NCI-H510A (cell line): Measurements from ENCODE around the gene NAA10.

Experiments
- DNase-seq: peaks from one replicate; lab custom pipeline; 2025; lab: John Stamatoyannopoulos, UW

NAA10 gene

DNA sequence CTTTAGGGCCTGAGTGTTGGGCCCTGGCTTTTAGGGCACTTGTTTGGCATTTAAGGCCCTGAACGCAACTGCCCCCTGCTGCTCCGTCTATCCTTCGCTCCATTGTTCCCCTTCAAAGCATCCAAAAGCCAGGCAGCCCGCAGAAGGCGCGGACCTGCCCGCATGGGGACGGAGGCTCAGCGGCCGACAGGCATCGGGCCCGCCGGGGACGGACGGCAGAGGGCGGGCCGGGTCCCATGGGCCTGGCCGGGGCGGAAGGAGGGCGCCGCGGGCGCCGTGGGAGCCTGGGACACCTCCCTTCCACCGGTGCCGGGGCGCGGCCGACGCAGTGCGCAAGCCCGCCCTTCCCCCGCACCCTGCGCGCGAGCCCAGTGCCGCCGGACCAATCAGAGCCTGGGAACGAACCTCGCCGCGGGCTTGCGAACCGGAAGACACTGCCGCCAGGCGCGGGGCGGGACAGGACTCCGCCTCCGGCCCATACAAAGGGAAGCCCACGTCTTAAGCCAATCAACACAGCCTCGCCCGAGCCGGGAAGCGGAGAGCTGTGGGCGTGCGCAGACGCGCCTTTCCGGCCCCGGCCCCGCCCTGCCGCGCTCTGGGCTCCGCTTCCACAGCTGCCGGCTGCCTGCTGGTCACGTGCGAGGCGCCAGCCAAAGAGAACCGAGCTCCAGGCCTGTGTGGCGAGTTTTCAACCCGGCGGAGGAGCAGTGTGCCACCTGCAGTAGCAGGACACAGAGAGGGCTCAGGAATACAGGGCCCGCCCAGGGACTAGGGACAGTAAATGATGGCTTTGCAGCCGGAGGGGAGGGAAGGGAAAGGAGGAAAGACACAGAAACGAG lies 6.7 kb downstream of the NAA10 start:
- peak; percentile 94 for DNase-seq

DNA sequence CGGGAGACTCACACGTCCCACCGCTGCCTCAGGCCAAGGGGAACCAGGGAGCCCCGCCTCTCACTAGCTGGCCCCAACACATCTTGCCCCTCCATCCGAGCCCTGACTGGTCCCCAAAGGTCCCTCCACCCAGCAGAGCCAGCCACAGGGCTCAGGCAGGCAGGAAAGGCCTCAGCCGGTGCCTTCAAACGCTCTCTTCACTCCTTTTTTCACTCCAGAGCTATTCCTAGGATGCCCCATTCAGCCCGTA lies 7.2 kb downstream of the NAA10 start:
- DNase-seq, result no peak

DNA sequence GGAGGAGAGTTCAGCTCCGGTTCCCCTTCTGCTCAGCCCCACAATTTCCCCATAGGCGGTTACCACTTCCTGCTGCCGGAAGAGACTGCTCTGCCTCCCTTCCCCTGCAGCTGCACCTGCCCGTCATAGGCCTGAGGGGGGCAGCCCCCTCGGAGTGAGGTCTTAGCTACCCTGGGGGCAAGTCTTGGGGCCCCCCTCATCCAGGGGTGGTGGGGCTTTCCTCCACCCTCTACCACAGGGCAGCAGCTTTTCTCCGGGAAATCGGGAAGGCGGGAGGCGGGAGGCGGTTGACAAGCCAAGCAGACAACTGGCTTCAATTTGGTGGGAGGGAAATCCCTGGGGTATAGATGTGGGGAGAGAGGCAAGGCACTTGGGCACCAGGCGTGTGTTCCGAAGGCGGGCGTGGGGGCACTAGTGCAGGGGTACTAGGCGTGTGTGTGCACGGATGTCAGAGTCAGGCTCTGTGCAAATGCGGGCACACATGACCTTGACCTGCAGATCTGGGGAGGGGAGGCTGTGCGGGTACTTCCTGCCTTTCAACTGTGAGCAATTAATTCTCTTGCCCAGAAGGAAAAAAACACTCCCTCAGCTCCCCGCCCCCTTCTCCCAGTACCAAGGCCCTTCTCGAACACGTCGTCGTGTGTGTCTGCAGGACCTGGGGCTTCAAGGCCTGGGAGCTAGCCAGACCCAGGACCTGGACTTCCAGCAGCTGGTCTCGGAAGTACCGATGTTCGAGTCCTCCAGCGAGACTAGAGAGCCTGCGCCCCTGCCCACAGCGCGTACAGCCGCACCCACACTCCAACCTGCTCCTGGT lies 7.8 kb downstream of the NAA10 start:
- no peak for DNase-seq

DNA sequence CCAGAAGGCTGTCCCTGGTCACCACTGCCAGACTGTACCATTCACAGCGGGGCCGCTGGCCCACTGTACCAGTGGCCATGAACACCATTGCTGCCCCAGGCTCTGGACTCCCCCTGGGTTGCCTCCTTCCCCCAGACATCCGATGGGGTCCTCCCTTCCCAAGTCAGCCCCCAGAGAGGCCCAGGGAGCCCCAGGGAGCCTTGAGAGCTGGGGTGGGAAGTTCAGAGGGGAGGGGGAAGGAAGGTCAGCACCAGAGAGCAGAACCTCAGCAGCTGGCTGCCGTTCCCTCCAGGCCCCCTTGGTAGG lies 8.3 kb downstream of the NAA10 start:
- no peak for DNase-seq

DNA sequence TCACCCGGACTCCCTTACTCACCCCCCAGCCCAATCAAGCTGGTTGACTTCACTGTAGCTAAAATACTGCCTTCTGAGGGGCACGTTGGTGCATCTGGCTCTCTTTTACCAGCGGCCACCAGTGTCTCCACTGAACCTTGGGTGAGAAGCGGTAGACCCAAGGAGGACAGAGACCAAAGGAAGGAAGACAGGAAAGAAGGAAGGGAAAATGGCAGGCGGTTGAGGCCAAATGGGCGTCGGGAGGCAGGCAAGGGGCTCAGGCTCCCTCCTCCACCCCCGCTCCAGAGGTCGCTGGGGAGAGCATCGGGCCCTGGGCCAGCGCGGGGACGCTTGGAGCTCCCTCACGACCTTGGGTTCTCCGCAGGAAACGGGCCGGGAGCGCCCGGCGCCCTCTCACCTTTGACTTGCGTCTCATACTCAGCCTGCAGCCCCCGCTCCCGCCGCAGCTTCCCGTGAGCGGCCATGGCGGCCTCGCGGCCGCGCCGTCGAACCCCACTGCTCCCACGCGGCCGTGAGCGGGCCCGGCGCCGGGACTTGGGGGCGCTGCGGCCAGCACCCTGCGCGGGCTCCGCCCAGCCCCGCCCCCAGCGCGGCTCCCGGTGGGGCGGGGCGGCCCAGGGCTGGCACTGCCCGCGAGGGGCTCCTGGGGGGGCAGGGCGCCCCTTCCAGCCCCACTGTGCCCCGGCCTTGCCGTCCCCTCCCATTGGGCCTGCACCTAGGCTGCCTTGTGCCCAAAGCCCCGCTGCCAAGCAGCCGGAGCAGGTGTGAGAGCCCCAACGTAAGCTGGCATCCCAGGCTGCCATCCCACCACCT lies 8.9 kb downstream of the NAA10 start, which contains the start of gene ARHGAP4:
ARHGAP4 (minus strand) TSS at position 526 of the 813 bp plus-strand sequence; CDS start at position 464, 62 bp downstream.
- no peak for DNase-seq

DNA sequence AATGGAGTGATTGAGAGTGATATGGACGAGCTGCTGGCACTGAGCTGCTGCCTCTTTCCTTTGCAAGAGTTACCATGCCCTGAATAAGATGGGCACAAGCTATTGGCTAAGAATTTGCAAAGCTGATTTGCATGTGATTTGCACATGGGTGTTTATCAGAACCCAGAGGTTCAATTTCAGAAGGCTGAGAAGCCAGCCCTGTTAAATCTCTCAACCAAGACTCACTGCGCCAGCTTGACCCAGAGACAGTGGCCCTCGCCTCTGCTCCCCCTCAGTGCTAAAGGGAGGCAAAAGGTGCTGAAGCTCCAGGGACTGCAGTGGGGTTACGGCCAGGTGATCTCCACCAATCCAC lies 9.5 kb downstream of the NAA10 start:
- no peak for DNase-seq

DNA sequence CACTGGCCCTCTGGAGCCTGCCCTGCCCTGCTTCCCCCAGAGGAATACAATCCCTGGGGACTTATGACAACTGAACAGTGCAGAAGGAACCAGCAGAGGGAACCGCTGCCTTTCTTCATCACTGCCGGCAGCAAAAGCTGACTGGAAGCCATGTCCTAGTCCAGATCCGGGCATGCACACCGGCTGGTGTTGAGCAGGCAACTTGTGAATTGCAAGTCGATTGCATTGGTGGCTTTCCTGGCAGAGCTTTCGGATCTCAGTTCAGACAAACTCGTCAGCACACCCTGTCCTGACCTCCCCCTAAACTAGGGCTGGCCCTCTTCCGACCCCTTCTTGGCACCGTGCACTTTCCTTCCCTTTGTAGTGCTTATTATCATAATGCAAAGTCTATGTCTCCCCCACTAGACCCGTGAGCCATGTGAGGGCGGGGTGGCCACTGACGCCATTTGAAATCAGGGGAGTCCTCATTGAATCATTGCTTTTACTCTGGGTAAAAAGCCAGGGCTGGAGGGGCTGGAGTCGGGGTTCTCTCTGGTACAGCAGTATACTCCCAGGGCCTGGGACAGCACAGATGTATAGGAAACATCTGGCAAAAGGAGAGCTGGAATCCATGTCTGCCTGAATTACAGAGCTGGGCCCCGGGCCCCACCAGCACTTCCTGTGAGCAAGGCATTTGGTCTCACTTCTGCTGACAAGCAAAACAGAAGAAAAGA lies 10.5 kb downstream of the NAA10 start:
- DNase-seq, result no peak

DNA sequence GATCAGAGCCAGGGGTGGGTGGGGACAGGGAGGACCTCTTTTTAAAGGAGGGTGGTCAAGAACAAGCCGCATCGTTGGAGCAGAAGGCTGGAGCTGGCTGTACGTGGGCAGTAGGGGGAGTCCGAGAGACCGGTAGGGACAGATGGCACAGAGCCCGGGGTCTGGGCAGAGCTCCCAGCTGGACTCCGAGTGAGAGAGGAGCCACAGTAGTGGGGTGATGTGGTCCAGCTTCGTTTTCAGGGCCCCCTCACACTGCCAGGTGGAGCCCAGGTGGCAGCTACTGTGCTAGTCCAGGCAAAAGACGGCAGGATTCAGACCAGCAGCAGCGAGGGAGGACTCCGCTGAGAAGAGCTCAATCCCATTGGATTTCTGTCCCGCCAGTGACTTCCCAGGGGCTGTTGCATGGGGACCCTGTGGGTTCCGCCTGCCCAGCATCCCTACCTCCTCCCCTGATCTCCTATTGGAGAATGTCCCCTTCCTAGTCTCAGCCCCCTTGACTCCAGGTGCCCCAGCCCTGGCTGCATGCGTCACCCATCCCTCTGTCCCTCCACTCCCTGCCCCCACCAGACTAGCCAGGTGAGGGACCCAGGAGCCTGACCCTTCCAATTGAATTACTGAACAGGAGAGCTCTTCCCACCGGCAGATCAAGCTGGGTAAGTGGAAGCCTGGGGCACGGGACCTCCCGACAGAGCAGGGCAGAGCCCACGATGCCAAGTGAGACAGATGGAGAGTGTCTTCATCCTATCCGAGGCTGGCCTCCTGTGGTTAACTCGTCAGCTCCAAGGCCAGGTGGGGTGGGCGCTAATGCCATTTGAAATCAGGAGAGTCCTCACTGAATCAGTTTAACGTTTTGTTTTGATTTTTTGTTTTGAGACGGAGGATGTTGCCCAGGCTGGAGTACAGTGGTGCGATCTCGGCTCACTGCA lies 11.6 kb downstream of the NAA10 start:
- DNase-seq, result no peak

DNA sequence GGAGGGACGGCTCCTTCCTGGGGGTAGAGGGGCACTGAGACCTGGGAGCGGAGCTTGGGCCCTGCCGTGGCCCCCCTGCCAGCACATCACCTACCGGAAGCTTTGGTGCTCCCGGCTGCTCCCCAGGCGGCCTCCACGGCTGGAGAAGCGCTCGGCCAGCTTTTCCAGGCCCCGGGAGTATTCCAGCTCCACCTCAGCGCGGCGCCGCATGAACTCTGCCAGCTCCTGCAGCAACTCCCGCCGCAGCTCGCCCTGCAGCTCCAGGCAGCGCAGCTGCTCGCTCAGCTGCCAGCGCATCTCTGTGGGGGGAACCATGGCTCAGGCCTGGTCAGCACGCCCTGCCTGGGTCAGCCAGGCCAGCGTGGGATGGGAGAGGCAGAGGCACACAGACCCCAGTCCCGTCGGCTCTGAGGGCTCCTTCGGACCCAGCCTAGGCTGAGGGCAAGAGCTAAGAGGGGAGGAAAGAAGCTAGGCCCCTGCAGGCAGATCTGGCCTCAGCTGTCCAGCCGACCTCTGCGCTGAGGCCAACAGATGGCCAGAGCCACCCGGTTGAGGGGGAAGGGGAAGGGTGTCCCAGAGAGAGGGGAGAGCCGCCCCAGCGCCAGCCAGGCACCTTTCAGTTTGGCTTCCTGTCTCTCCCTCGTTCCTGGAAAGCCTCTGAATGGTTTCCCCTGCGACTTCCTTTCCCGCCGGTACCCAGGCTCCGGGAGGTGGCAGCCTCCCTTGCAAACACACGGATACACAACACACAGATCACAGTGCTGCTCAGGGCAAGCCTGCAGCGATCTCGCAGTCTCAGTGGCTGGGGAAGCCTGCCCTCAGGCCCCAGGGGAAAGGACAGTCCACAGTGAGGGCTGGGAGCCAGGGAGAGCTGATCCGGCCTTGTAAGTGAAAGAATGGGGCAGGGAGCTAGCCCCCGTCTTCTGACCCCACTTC lies 13.1 kb downstream of the NAA10 start:
- no peak for DNase-seq

DNA sequence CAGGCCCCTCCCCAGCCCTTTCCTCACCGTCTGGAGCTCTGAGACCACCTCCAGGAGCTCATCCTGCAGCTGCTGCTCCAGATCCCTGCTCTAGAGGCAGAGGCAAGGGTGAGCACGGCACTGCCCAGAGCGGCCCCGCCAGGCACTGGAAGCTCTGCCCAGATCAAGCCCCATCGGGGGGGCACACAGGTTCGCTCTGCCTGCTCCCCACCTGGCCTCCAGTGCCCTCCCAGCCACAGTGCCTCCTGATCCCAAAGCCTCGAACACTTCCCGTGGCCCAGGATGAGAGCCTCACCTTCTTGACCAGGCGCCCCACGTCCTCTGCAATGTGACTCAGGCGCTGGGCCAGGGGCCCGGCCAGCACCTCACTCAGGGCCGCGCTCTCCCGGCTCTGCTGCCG lies 13.8 kb downstream of the NAA10 start:
- DNase-seq, result no peak

DNA sequence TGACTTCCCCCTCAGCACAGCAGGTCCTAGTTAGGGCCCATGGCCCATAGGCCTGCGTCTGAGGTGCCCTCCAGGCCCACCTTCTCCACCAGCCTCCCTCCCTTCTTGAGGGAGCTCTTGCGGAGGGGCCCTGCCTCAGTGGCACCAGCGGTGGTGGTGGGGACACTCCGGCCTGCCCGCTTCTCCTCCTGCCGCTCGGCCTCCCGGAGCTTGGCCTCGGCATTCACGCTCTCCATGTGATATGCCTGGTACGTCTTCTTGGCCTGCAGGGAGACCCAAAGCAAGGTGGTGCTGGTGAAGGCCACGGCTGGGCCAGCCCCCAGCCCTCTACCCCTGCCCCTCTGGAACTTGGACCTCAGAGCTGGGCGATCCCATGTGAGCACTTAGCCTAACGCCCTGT lies 14.3 kb downstream of the NAA10 start:
- DNase-seq, result no peak

DNA sequence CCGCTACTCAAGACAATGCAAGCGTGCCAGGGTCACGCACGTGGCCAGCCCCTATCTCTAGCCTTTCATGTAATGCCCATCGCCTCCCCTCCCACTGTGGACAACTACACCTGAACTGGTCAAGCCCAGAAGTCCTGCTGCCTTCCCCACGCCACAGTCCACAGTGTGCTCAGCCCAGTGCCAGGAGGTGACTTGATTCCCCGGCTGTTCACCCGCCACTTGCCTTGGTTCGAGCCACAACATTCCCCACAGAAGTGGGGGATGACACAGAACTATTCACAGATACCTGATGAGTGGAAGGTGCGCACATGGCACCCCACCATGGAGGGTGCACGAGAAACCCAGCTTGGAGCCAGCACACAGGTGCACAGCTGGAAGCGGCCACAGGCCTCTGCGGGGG lies 15.6 kb downstream of the NAA10 start:
- DNase-seq, result no peak

DNA sequence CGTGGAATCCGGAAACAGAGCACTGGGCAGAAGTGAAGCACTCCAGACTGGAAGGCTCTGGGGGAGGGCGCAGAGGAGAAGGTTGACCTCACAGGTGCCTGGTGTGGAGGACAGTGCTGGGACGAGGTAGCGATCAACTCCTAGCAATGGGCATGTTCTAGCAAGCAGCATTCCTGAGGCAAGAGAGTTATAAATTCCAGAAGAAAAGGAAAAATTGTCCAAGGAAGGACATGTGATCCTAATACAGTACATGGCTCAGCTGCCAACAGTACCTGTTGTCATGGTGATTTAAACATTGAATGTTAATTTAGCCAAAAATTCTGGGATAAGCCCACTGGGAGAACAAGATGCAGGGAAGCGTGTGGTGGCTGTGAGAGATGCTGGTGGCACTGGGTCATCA lies 17.0 kb downstream of the NAA10 start:
- DNase-seq, result no peak

DNA sequence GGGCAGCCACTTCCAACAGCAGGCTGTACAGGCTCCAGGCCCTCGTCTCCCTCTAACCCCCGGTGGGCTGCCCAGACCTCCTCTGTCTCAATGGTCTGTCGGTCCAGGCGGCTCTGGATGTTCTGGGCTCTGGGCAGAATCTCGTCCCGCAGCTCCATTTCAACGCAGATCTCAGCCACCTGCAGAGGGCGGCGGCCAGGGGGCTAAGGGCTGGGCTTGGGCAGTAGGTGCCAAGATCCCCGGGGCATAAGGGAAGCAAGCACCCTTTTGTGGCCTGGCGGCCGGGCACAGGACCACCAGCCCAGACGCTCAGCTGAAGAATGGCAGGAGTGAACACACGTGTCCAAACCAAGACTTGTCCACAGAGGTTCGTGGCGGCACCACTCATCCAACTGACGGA lies 21.1 kb downstream of the NAA10 start:
- DNase-seq, result no peak

DNA sequence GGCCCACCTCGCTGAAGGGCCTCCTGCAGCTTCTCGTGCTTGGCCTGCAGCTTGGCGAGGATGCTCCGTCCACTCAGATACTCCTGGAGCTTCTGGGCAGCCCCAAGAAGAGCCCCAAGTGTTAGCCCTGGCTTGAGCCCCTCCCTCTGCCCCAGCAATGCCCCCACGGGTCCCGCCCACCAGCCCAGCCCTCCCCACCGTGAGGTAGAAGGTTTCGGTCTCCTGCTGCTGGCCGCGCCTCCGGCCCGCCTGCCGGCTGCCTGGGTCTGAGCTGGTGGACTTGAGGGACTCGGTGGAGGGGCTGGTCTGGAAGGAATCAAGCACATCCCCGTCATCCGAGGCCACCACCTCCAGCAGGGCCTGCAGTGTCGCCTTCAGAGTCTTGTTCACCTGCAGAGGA lies 21.6 kb downstream of the NAA10 start:
- no peak for DNase-seq

DNA sequence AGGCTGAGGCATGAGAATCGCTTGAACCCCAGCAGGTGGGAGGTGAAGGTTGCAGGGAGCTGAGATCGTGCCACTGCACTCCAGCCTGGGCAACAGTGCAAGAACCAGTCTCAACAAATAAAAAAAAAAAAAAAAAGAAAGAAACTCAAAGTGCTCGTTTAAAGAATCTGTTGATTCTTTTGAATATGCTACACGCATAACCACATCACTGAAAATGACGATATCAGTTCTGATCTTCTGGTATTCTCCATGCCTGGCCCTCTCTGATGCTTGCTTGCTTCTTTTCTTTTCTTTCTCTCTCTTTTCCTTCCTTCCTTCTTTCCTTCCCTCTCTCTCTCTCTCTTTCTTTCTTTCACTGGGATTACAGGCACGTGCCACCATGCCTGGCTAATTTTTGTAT lies 23.0 kb downstream of the NAA10 start:
- no peak for DNase-seq

DNA sequence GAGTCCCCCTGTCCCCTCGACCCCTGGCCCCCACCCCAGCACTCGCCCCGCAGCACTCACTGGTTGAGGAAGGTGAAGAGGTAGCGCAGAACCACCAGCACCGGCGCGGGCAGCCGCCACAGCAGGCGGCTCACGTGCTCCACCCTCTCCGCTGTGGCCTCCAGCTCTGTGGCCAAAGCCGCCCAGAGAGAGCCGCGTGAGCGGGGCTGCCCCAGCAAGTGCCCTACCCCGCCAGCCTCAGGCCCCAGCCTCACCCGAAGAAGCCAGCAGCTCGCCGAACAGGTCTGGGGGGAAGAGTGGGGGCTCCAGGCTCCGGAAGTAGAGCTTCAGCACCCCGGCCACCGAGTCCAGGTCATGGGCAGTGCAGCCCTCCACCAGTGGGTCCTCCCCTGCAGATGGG lies 24.4 kb downstream of the NAA10 start:
- no peak for DNase-seq

DNA sequence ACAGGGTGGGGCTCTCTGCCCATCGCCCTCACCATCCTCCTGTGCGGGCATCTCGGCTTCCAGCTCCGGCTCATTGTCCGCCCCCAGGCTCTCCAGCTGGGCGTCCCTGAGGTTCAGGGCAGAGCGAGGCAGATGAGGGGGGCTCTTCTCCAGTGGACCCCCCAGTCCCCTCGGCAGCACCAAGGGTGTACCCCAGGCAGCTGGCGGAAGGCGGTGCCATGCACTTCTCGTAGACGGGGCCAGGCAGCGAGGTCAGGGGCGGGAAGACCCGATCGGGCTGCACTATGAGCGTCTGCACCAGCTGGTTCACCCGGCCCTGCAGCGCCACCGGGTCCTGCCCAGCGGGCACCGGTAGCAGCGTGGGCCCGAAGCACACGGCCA lies 24.9 kb downstream of the NAA10 start:
- no peak for DNase-seq

DNA sequence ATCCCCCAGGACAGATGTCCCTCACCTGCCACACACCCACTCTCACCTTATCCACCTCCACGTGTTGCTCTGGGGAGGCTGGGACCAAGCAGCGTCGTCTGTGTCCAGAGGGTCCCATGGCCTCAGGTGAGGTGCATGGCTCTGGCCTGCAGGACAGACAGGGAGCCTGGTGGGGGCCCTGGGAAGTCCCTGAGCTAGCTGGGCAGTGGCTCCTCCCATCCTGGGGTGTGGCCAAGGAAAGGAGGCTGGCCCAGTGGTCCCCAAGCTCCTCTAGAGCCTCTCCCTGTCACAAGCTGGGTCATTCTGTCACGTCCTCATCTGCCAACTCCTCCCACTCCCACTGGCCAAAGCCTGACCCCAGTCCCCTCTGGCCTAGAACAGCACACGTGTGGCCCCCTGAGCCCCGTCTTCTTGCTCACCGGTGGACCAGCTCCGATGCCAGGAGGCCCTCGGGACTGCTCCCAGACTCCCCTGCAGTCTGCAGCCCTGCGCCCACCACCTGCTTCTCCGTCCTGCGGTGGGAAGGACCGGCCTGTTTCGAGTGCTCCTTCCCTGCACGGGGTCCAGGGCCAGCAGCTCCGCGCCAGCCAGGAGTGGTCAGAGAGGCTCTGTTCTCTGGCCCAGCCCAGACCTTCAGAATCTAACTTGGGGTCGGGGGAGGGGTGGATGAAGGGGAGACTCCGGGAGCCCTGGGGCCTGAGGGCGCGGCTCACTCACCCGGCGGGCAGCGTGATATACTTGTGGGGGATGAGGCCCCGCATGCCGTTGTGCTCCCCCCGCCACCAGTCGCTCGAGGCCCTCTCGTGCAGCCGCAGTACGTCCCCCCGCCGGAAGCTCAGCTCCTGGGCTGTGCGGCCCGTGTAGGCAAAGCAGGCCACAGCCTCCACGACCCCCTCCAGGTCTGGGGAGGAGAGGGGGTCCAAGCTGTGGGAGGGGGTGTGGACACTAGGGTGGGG lies 25.5 kb downstream of the NAA10 start:
- no peak for DNase-seq
